ENCODE data around the gene CLTB. TPM values are rescaled to one million over a fixed set of nuclear protein-coding genes. Genes with fewer than 3 reads are reported as not detected.

CLTB gene
- total RNA-seq, 2 donors from 2014 or later: 65.3 to 69.4 TPM

- H3K27me3 Mint-ChIP-seq: no peaks in the 10 kb centered on the region
- H3K27ac Mint-ChIP-seq: peak overlapping the region; percentile 91
- peaks cover 4% of the 10 kb centered on the region for H3K36me3 Mint-ChIP-seq (ENCODE audit: low read depth)
- H3K9me3 ChIP-seq (ENCODE audit: control insufficient read depth, low read length, poor library complexity, severe bottlenecking): no peaks in the 10 kb centered on the region
- ATAC-seq (no peak), DNase-seq (no peak)
- peak overlapping the region; percentile 61 for H3K4me3 Mint-ChIP-seq
- peaks cover 29% of the 10 kb centered on the region for H3K4me1 Mint-ChIP-seq
Observed at GRCh38 chr5:176359658-176360057, 56.7 kb downstream of the CLTB start.

GRCh38 chr5:176356179-176356566, 60.2 kb downstream of the CLTB start:
- Mint-ChIP-seq H3K36me3 (ENCODE audit: low read depth) (peaks cover 11% of the 10 kb centered on the region), H3K27ac (no peak overlapping the region), H3K4me3 (no peak overlapping the region), H3K4me1 (peaks cover 35% of the 10 kb centered on the region), H3K27me3 (no peaks in the 10 kb centered on the region)
- no peak for DNase-seq
- H3K9me3 ChIP-seq (ENCODE audit: control insufficient read depth, low read length, poor library complexity, severe bottlenecking): no peaks in the 10 kb centered on the region
- no peak for ATAC-seq

GRCh38 chr5:176355400-176356178, 60.8 kb downstream of the CLTB start:
- no peak for ATAC-seq
- no peaks in the 10 kb centered on the region for H3K9me3 ChIP-seq (ENCODE audit: control insufficient read depth, low read length, poor library complexity, severe bottlenecking)
- DNase-seq: no peak
- H3K27ac Mint-ChIP-seq: no peak overlapping the region
- peaks cover 30% of the 10 kb centered on the region for H3K4me1 Mint-ChIP-seq
- peaks cover 11% of the 10 kb centered on the region for H3K36me3 Mint-ChIP-seq (ENCODE audit: low read depth)
- H3K4me3 Mint-ChIP-seq: no peak overlapping the region
- H3K27me3 Mint-ChIP-seq: no peaks in the 10 kb centered on the region

GRCh38 chr5:176353533-176353932, 62.8 kb downstream of the CLTB start:
- no peaks in the 10 kb centered on the region for H3K9me3 ChIP-seq (ENCODE audit: control insufficient read depth, low read length, poor library complexity, severe bottlenecking)
- no peak for ATAC-seq
- H3K36me3 Mint-ChIP-seq (ENCODE audit: low read depth): peaks cover 11% of the 10 kb centered on the region
- H3K4me3 Mint-ChIP-seq: no peak overlapping the region
- H3K27me3 Mint-ChIP-seq: no peaks in the 10 kb centered on the region
- H3K4me1 Mint-ChIP-seq: peaks cover 28% of the 10 kb centered on the region
- peak overlapping the region; percentile 83 for H3K27ac Mint-ChIP-seq
- DNase-seq: no peak

- Mint-ChIP-seq H3K36me3 (ENCODE audit: low read depth) (peaks cover 14% of the 10 kb centered on the region), H3K27me3 (no peaks in the 10 kb centered on the region), H3K27ac (peak overlapping the region; percentile 83), H3K4me3 (no peak overlapping the region), H3K4me1 (peaks cover 25% of the 10 kb centered on the region)
- DNase-seq: no peak
- no peak for ATAC-seq
- H3K9me3 ChIP-seq (ENCODE audit: control insufficient read depth, low read length, poor library complexity, severe bottlenecking): no peaks in the 10 kb centered on the region
Observed at GRCh38 chr5:176352116-176352878, 64.0 kb downstream of the CLTB start.

GRCh38 chr5:176350416-176350815, 65.9 kb downstream of the CLTB start:
- DNase-seq: no peak

GRCh38 chr5:176342766-176343458, 73.4 kb downstream of the CLTB start:
- Mint-ChIP-seq H3K36me3 (ENCODE audit: low read depth) (peaks cover under 1% of the 10 kb centered on the region), H3K4me1 (peaks cover 8% of the 10 kb centered on the region), H3K27ac (peak overlapping the region; percentile 12), H3K4me3 (no peak overlapping the region), H3K27me3 (no peaks in the 10 kb centered on the region)
- ATAC-seq (no peak), DNase-seq (no peak)
- no peaks in the 10 kb centered on the region for H3K9me3 ChIP-seq (ENCODE audit: control insufficient read depth, low read length, poor library complexity, severe bottlenecking)

More at GRCh38 chr5:176350416-176350815, 65.9 kb downstream of the CLTB start:
- no peaks in the 10 kb centered on the region for H3K9me3 ChIP-seq (ENCODE audit: control insufficient read depth, low read length, poor library complexity, severe bottlenecking)
- peaks cover 14% of the 10 kb centered on the region for H3K36me3 Mint-ChIP-seq (ENCODE audit: low read depth)
- no peak for ATAC-seq
- H3K4me1 Mint-ChIP-seq: peaks cover 23% of the 10 kb centered on the region
- H3K27ac Mint-ChIP-seq: peak overlapping the region; percentile 37
- no peak overlapping the region for H3K4me3 Mint-ChIP-seq
- H3K27me3 Mint-ChIP-seq: no peaks in the 10 kb centered on the region

Other genes starting within 250 kb of the CLTB start
- gene SIMC1, start 178.1 kb downstream of the CLTB start, total RNA-seq: 10 to 100 TPM; 21.9 to 22.6 TPM
- 10 to 100 TPM; 73.9 to 76.7 TPM for gene KIAA1191, start 54.8 kb downstream of the CLTB start, total RNA-seq
- gene ARL10, start 51.1 kb downstream of the CLTB start, total RNA-seq: 1 to 10 TPM; 7.3 to 7.6 TPM
- 10 to 100 TPM; 17.9 to 19.2 TPM for gene NOP16, start 27.9 kb downstream of the CLTB start, total RNA-seq
- gene HIGD2A, start 27.8 kb downstream of the CLTB start, total RNA-seq: 100 to 1,000 TPM; 119 to 135 TPM
- gene FAF2, start 31.8 kb upstream of the CLTB start, total RNA-seq: 10 to 100 TPM; 23.1 to 24.2 TPM
- gene RNF44, start 120.9 kb upstream of the CLTB start, total RNA-seq: 100 to 1,000 TPM; 228 to 288 TPM
- gene CDHR2, start 132.8 kb upstream of the CLTB start, total RNA-seq: 1 to 10 TPM; 1.3 to 2.4 TPM
- gene GPRIN1, start 193.6 kb upstream of the CLTB start, total RNA-seq: under 1 TPM; 0.57 to 0.60 TPM
- not detected for gene SNCB, start 214.0 kb upstream of the CLTB start, total RNA-seq
- gene EIF4E1B, start 214.1 kb upstream of the CLTB start, total RNA-seq: not detected
- gene TSPAN17, start 230.9 kb upstream of the CLTB start, total RNA-seq: 10 to 100 TPM; 14.2 to 19.3 TPM